Gastrocnemius medialis (tissue), 4 donors: ENCODE data around the gene FAM135A. TPM values are rescaled to one million over a fixed set of nuclear protein-coding genes. Genes with fewer than 3 reads are reported as not detected.
"Not testable (repeated sequence)": the region's sequence is repeated elsewhere in the genome, so short reads cannot be mapped to it uniquely, and the experiment has no call there.

Experiments
- ATAC-seq, 2 donors: fragments of 150-250 bp; one replicate each; pipeline ENCODE4 v1.9.1; 2016
- DNase-seq, 2 donors: peaks; one replicate each; pipeline ENCODE4 v3.0.0-alpha.2; 2019
- H3K27ac ChIP-seq, 4 donors: fragments of 200-600 bp; sonication (generic); 1 replicate in 1 of 4; 2 replicates in 3 of 4; pipeline ENCODE4 v1.5.1; 2016 to 2018; ENCODE audit warnings: mild to moderate bottlenecking in 2 of 4, moderate library complexity in 1 of 4
- H3K27me3 ChIP-seq, 3 donors: fragments of 200-600 bp; sonication (generic) in 2 of 3; 1 replicate in 1 of 3; 2 replicates in 2 of 3; pipeline versions ENCODE4 v1.5.1 to v1.6.0; 2016 to 2019; ENCODE audit warnings: mild to moderate bottlenecking in 1 of 3, moderate library complexity in 1 of 3
- H3K36me3 ChIP-seq, 2 donors: fragments of 200-600 bp; sonication (generic) in 1 of 2; one replicate each; pipeline ENCODE4 v1.5.1; 2017 to 2018
- H3K4me1 ChIP-seq, 2 donors: fragments of 200-600 bp; sonication (generic) in 1 of 2; one replicate each; pipeline ENCODE4 v1.5.1; 2016 to 2017; ENCODE audit warnings: mild to moderate bottlenecking in 2 of 2
- H3K4me3 ChIP-seq, 4 donors: fragments of 200-600 bp; sonication (generic) in 3 of 4; 1 replicate in 1 of 4; 2 replicates in 3 of 4; pipeline ENCODE4 v1.5.1; 2016 to 2019; ENCODE audit warnings: mild to moderate bottlenecking in 2 of 4
- H3K9me3 ChIP-seq, 3 donors: fragments of 200-600 bp; sonication (generic) in 2 of 3; 1 replicate in 1 of 3; 2 replicates in 2 of 3; pipeline ENCODE4 v1.5.1; 2016 to 2019
- CTCF ChIP-seq, 5 experiments: fragments of 450-650 bp in 3 of 5; fragments of 200-600 bp in 2 of 5; sonication (generic) in 2 of 5; IDR thresholded peaks in 4 of 5; conservative IDR thresholded peaks in 1 of 5; 1 replicate in 4 of 5; 2 replicates in 1 of 5; pipeline ENCODE4 v1.5.1; 2016 to 2019; ENCODE audit warnings: antibody characterized with exemption in 5 of 5, mild to moderate bottlenecking in 3 of 5, moderate library complexity in 3 of 5
- POLR2A ChIP-seq, 2 donors: fragments of 450-650 bp; IDR thresholded peaks; one replicate each; pipeline ENCODE4 v1.6.1; 2017; ENCODE audit warnings: antibody characterized with exemption in 2 of 2, mild to moderate bottlenecking in 2 of 2, moderate library complexity in 2 of 2
- in situ Hi-C, 4 donors: fragments of 200-750 bp; cut with MboI; loops; one replicate each; pipeline versions ENCODE4 v1.15.0 to v1.8.0; 2017; ENCODE audit warnings: low sequenced_read_pairs in 4 of 4
- intact Hi-C: fragments of 100-400 bp; cut with DNase I; formaldehyde crosslinking; loops from one replicate; pipeline ENCODE4 v1.15.1; 2023; ENCODE audit warnings: low total_unique reads
- total RNA-seq, 4 donors: library from RNA; depleted of rRNA; stranded (reverse); fragments of >200 nt; gene quantifications; one replicate each; pipeline versions ENCODE4 v1.1.0 to v1.2.3, GENCODE V29; 2016

Gene FAM135A
- total RNA-seq, 4 donors from 2014 or later = 9.3 to 18.4 (median 12.9) TPM

- H3K9me3 ChIP-seq = no peaks in the 10 kb centered on the region
- no peak for TF ChIP-seq POLR2A (IDR thresholded peaks at IDR 0.05)
- no peak for TF ChIP-seq CTCF (IDR thresholded peaks at IDR 0.05 in 4 of 5, conservative IDR thresholded peaks at IDR 0.05 in 1 of 5)
- no peaks in the 10 kb centered on the region for H3K27me3 ChIP-seq
- ATAC-seq (no peak), DNase-seq (no peak)
- no peaks in the 10 kb centered on the region for H3K36me3 ChIP-seq
- peaks cover 0 to 24% of the 10 kb centered on the region in 2 donors for H3K4me1 ChIP-seq
- H3K4me3 ChIP-seq = no peak overlapping the region
- peak overlapping the region; percentile 70 to 79 (median 76) for H3K27ac ChIP-seq
- intact Hi-C loops = loop anchor here (5.0 kb wide), 1 partner anchor 116 kb away; the partner anchor contains the start of gene SMAP1
- in situ Hi-C loops = loop anchor here (5.0 to 25.0 kb wide), 5 partner anchors 123 to 861 kb away; partner anchors contain the start of gene LMBRD1 (in 1 of the 4)
Observed at GRCh38 chr6:70551566-70551965, 138.3 kb downstream of the FAM135A start.

DNA sequence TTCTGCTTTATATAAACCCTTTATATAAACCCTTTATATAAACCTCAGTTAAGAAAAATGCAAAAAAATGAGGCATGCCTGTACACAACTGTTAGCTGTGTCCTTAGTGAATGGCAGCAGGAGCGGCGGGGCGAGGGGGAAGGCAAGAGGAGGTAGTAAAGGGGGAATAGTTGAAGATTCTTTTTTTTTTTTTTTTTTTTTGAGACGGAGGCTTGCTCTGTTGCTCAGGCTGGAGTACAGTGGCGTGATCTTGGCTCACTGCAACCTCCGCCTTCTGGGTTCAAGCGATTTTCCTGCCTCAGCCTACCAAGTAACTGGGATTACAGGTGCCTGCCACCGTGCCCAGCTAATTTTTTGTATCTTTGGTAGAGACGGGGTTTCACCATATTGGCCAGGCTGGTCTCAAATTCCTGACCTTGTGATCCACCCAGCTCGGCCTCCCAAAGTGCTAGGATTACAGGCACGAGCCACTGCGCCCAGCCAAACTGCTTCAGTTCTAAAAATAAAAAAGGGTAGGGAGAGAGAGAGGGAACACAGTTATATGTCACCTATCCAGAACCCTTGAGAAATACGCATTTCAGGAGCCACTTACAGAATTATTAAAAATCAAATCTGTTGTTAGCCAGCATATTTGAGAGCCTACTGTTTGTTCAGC lies 139.1 kb downstream of the FAM135A start:
- Histone ChIP-seq H3K27ac (peak overlapping the region; percentile 70 to 79 (median 76)), H3K4me3 (peak overlapping the region; percentile 7 to 46 (median 25)), H3K4me1 (peaks cover 0 to 23% of the 10 kb centered on the region in 2 donors)
- DNase-seq = peak; percentile 69 to 89
- ATAC-seq = peak; percentile 98 to 99
- intact Hi-C loops (loop anchor here (2.0 to 5.0 kb wide), 2 partner anchors 14 to 115 kb away; partner anchors contain the start of genes SDHAF4 and SMAP1), in situ Hi-C loops (loop anchor here (5.0 to 25.0 kb wide), 5 partner anchors 122 to 860 kb away; partner anchors contain the start of gene LMBRD1 (in 1 of the 4))
- not testable (repeated sequence) for H3K27me3 ChIP-seq, H3K9me3 ChIP-seq, H3K36me3 ChIP-seq

- intact Hi-C loops (loop anchor here (2.0 to 5.0 kb wide), 2 partner anchors 14 to 114 kb away; partner anchors contain the start of genes SDHAF4 and SMAP1), in situ Hi-C loops (loop anchor here (5.0 to 25.0 kb wide), 5 partner anchors 122 to 859 kb away; partner anchors contain the start of gene LMBRD1 (in 1 of the 4))
- H3K27ac ChIP-seq = peak overlapping the region; percentile 70 to 79 (median 76)
- H3K36me3 ChIP-seq = no peaks in the 10 kb centered on the region
- ATAC-seq (peak; percentile 31 to 54), DNase-seq (no peak)
- H3K27me3 ChIP-seq = no peaks in the 10 kb centered on the region
- peaks cover 0 to 17% of the 10 kb centered on the region in 2 donors for H3K4me1 ChIP-seq
- no peaks in the 10 kb centered on the region for H3K9me3 ChIP-seq
- H3K4me3 ChIP-seq = peak overlapping the region in 2 of 4 donors; percentile 29 to 46
- TF ChIP-seq CTCF (IDR thresholded peaks at IDR 0.05 in 4 of 5, conservative IDR thresholded peaks at IDR 0.05 in 1 of 5) (no peak), POLR2A (IDR thresholded peaks at IDR 0.05) (no peak)
Observed at GRCh38 chr6:70552974-70553373, 139.7 kb downstream of the FAM135A start.

- H3K4me3 ChIP-seq = no peak overlapping the region
- no peak for TF ChIP-seq POLR2A (IDR thresholded peaks at IDR 0.05)
- no peak for TF ChIP-seq CTCF (IDR thresholded peaks at IDR 0.05 in 4 of 5, conservative IDR thresholded peaks at IDR 0.05 in 1 of 5)
- in situ Hi-C loops = loop anchor here in 2 of 4 donors (10.0 to 25.0 kb wide), 4 partner anchors 117 to 854 kb away; partner anchors contain the start of gene LMBRD1 (in 1 of the 2)
- no peak overlapping the region for H3K27ac ChIP-seq
- H3K27me3 ChIP-seq = no peaks in the 10 kb centered on the region
- no peaks in the 10 kb centered on the region for H3K36me3 ChIP-seq
- intact Hi-C loops = no loop called here
- ATAC-seq = no peak
- H3K9me3 ChIP-seq = no peaks in the 10 kb centered on the region
- peaks cover 0 to 4% of the 10 kb centered on the region in 2 donors for H3K4me1 ChIP-seq
- DNase-seq = no peak
Observed at GRCh38 chr6:70557998-70558397, 144.7 kb downstream of the FAM135A start.

GRCh38 chr6:70562401-70562800 lies 149.1 kb downstream of the FAM135A start:
- ATAC-seq, H3K27ac ChIP-seq, H3K36me3 ChIP-seq, H3K4me1 ChIP-seq, H3K27me3 ChIP-seq, H3K4me3 ChIP-seq, H3K9me3 ChIP-seq, intact Hi-C loops, DNase-seq: not testable (repeated sequence)
- in situ Hi-C loops = loop anchor here in 1 of 4 donors (25.0 kb wide), 2 partner anchors 775 to 850 kb away; partner anchors contain the start of gene LMBRD1
